HCT116 (cell line): ENCODE measurements around the gene OR1E2. TPM values are rescaled to one million over a fixed set of nuclear protein-coding genes. Genes with fewer than 3 reads are reported as not detected.

ENCODE experiments used
- ATAC-seq: fragments of 200-7000 bp; cut with Tn5 transposase; 2 replicates; pipeline ENCODE4 v1.9.1; 2020; ENCODE audit warnings: mild to moderate bottlenecking, moderate library complexity
- Bru-seq: library from RNA; stranded (reverse); fragments of 400-500 nt; gene quantifications from one replicate; lab custom pipeline; 2021; lab: Mats Ljungman, UMichigan
- BruChase-seq, 2 experiments: library from RNA; stranded (reverse); fragments of 400-500 nt; gene quantifications; one replicate each; lab custom pipeline; 2021; lab: Mats Ljungman, UMichigan
- BruUV-seq: library from RNA; stranded (reverse); fragments of 400-500 nt; replicated peaks from 2 replicates; lab custom pipeline; 2021; lab: Mats Ljungman, UMichigan
- CTCF ChIA-PET: fragments of 300-600 bp; sonication (Branson Sonifier 250); formaldehyde crosslinking; loops from one replicate; lab custom pipeline; 2021; ENCODE audit warnings: antibody characterized with exemption; lab: Charles Lee
- POLR2A ChIA-PET: fragments of 300-600, 350-600 bp; sonication (Branson Sonifier 250); formaldehyde crosslinking; loops from one replicate; lab custom pipeline; 2021; ENCODE audit warnings: antibody characterized with exemption; lab: Charles Lee
- RAD21 ChIA-PET, 2 experiments: fragments of 300-600 bp; sonication (Branson Sonifier 250); formaldehyde crosslinking; loops; one replicate each; lab custom pipeline; 2023; ENCODE audit warnings: low total read pairs in 2 of 2; ENCODE audit not compliant: uncharacterized antibody in 2 of 2, unreplicated experiment in 2 of 2, low non-redundant PET in 1 of 2; lab: Charles Lee
- DNase-seq: peaks from one replicate; pipeline ENCODE4 v3.0.0-alpha.2; 2010; ENCODE audit warnings: low read depth, low spot score
- H2AFZ ChIP-seq: fragments of 200-600 bp; shearing (Covaris generic), sonication (generic); 2 replicates; pipeline ENCODE4 v1.6.1; 2017; ENCODE audit warnings: low read depth, mixed run types, mixed read lengths, antibody characterized with exemption, low read length; ENCODE audit not compliant: poor library complexity, severe bottlenecking
- H3K27ac ChIP-seq: 2 replicates; pipeline ENCODE4 v1.5.1; 2012; ENCODE audit warnings: low read depth, low read length
- H3K27me3 ChIP-seq: fragments of 200-600 bp; sonication (generic); 2 replicates; pipeline ENCODE4 v1.6.1; 2016; ENCODE audit warnings: mixed run types, low read length, mixed read lengths; ENCODE audit not compliant: insufficient read depth
- H3K36me3 ChIP-seq, 2 experiments: fragments of 200-500 bp in 1 of 2; fragments of 200-600 bp in 1 of 2; sonication (Bioruptor generic) in 1 of 2; sonication (generic) in 1 of 2; 2 replicates each; pipeline versions ENCODE4 v1.5.1 to v1.6.1; 2014 to 2016; ENCODE audit warnings: low read length in 2 of 2, inconsistent platforms in 1 of 2, mixed read lengths in 1 of 2, mixed run types in 1 of 2; ENCODE audit not compliant: insufficient read depth in 2 of 2, control insufficient read depth in 1 of 2
- H3K4me1 ChIP-seq, 2 experiments: fragments of 200-600 bp in 1 of 2; sonication (generic) in 1 of 2; 2 replicates each; pipeline versions ENCODE4 v1.5.1 to v1.6.1; 2012 to 2017; ENCODE audit warnings: low read length in 2 of 2, inconsistent platforms in 1 of 2, mild to moderate bottlenecking in 1 of 2, mixed read lengths in 1 of 2, mixed run types in 1 of 2, moderate library complexity in 1 of 2; ENCODE audit not compliant: insufficient read depth in 2 of 2, control insufficient read depth in 1 of 2
- H3K4me2 ChIP-seq: fragments of 200-600 bp; sonication (generic); 2 replicates; pipeline ENCODE4 v1.6.1; 2017; ENCODE audit warnings: mixed run types, low read length, mixed read lengths
- H3K4me3 ChIP-seq, 2 experiments: fragments of 200-600 bp in 1 of 2; sonication (generic) in 1 of 2; replicated peaks in 1 of 2; 2 replicates each; pipeline ENCODE4 v1.5.1; 2011 to 2016; ENCODE audit warnings: low read length in 2 of 2, control low read depth in 1 of 2, low read depth in 1 of 2, mild to moderate bottlenecking in 1 of 2, mixed read lengths in 1 of 2, mixed run types in 1 of 2
- H3K79me2 ChIP-seq: fragments of 200-600 bp; sonication (generic); 2 replicates; pipeline ENCODE4 v1.6.1; 2017; ENCODE audit warnings: mild to moderate bottlenecking, mixed run types, low read length, moderate library complexity, mixed read lengths; ENCODE audit not compliant: insufficient read depth
- H3K9ac ChIP-seq: fragments of 200-600 bp; sonication (generic); 2 replicates; pipeline ENCODE4 v1.6.1; 2016; ENCODE audit warnings: low read length, mixed read lengths
- H3K9me2 ChIP-seq: fragments of 200-600 bp; sonication (generic), shearing (Covaris generic); 2 replicates; pipeline ENCODE4 v1.6.1; 2017; ENCODE audit warnings: mixed run types, mild to moderate bottlenecking, moderate library complexity; ENCODE audit not compliant: insufficient read depth
- H3K9me3 ChIP-seq, 2 experiments: fragments of 200-500 bp in 1 of 2; fragments of 200-600 bp in 1 of 2; sonication (Bioruptor generic) in 1 of 2; sonication (generic) in 1 of 2; 2 replicates each; pipeline ENCODE4 v1.6.1; 2014 to 2017; ENCODE audit warnings: low read length in 2 of 2, mixed read lengths in 2 of 2, inconsistent platforms in 1 of 2, low read depth in 1 of 2, mild to moderate bottlenecking in 1 of 2, mixed run types in 1 of 2, moderate library complexity in 1 of 2; ENCODE audit not compliant: control insufficient read depth in 1 of 2, insufficient read depth in 1 of 2
- H4K20me1 ChIP-seq: fragments of 200-600 bp; sonication (generic), shearing (Covaris generic); 2 replicates; pipeline ENCODE4 v1.6.1; 2017; ENCODE audit warnings: mixed run types, mild to moderate bottlenecking, moderate library complexity; ENCODE audit not compliant: insufficient read depth
- EGR1 ChIP-seq: IDR thresholded peaks from 2 replicates; pipeline ENCODE4 v1.6.1; 2012; ENCODE audit warnings: low read depth
- REST ChIP-seq: IDR thresholded peaks from 2 replicates; pipeline ENCODE4 v1.6.1; 2012; ENCODE audit warnings: low read depth
- intact Hi-C: fragments of 100-400 bp; cut with micrococcal nuclease; formaldehyde crosslinking; loops from 2 replicates; pipeline ENCODE4 v1.10.0; 2022
- long read RNA-seq: library from polyadenylated mRNA; unstranded; transcript quantifications from one replicate; pipeline ENCODE4 v2.0.0, GENCODE V29; 2021; ENCODE audit not compliant: unreplicated experiment
- polyA plus RNA-seq: library from polyadenylated mRNA; unstranded; fragments of >200 nt; gene quantifications from 2 replicates; pipeline ENCODE4 v1.2.1, GENCODE V29; 2012; ENCODE audit warnings: missing spikeins
- total RNA-seq: library from RNA; stranded (reverse); gene quantifications from one replicate; pipeline ENCODE4 v1.2.1, GENCODE V29; 2021; ENCODE audit not compliant: unreplicated experiment
- TF ChIP-seq, protein P1 (sequence below), 3 experiments: fragments of 200-600 bp in 1 of 3; sonication (generic) in 1 of 3; IDR thresholded peaks in 2 of 3; conservative IDR thresholded peaks in 1 of 3; 2 replicates each; pipeline ENCODE4 v1.5.1; 2012 to 2017; ENCODE audit warnings: low read depth in 2 of 3, low read length in 2 of 3, antibody characterized with exemption in 1 of 3, borderline replicate concordance in 1 of 3, control low read depth in 1 of 3, mild to moderate bottlenecking in 1 of 3, mixed read lengths in 1 of 3, mixed run types in 1 of 3, moderate library complexity in 1 of 3; ENCODE audit not compliant: insufficient read depth in 1 of 3

Gene OR1E2, protein sequence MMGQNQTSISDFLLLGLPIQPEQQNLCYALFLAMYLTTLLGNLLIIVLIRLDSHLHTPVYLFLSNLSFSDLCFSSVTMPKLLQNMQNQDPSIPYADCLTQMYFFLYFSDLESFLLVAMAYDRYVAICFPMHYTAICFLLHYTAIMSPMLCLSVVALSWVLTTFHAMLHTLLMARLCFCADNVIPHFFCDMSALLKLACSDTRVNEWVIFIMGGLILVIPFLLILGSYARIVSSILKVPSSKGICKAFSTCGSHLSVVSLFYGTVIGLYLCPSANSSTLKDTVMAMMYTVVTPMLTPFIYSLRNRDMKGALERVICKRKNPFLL
- not detected for total RNA-seq
- not detected in 2 replicates for polyA plus RNA-seq
- Bru-seq, nascent RNA: not detected
- not detected for BruChase-seq, experiment 1, labeled RNA remaining after a 6-hour chase
- BruChase-seq, experiment 2, labeled RNA remaining after a 2-hour chase: not detected
- long read RNA-seq: 0 reads

GRCh38 chr17:3433741-3434140 lies at the start of gene OR1E2:
OR1E2 (minus strand) TSS chr17:3433841; CDS start chr17:3433841, 0 bp downstream.
- ChIA-PET RAD21 (no interaction called here), POLR2A (no interaction called here), CTCF (no interaction called here)
- no peak for DNase-seq
- H3K4me3 ChIP-seq: no peak within 1 kb of the TSS
- H3K36me3 ChIP-seq: no peaks in the 10 kb centered on the region
- H2AFZ ChIP-seq: no peak within 1 kb of the TSS
- no peak within 1 kb of the TSS for H3K27ac ChIP-seq
- no peak for TF ChIP-seq EGR1
- TF ChIP-seq REST: no peak
- TF ChIP-seq, protein P1, sequence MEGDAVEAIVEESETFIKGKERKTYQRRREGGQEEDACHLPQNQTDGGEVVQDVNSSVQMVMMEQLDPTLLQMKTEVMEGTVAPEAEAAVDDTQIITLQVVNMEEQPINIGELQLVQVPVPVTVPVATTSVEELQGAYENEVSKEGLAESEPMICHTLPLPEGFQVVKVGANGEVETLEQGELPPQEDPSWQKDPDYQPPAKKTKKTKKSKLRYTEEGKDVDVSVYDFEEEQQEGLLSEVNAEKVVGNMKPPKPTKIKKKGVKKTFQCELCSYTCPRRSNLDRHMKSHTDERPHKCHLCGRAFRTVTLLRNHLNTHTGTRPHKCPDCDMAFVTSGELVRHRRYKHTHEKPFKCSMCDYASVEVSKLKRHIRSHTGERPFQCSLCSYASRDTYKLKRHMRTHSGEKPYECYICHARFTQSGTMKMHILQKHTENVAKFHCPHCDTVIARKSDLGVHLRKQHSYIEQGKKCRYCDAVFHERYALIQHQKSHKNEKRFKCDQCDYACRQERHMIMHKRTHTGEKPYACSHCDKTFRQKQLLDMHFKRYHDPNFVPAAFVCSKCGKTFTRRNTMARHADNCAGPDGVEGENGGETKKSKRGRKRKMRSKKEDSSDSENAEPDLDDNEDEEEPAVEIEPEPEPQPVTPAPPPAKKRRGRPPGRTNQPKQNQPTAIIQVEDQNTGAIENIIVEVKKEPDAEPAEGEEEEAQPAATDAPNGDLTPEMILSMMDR (IDR thresholded peaks at IDR 0.05 in 2 of 3, conservative IDR thresholded peaks at IDR 0.05 in 1 of 3; ENCODE audit: borderline replicate concordance in 1 of 3, insufficient read depth in 1 of 3, low read depth in 2 of 3, low read length in 2 of 3): no peak
- no peaks in the 10 kb centered on the region for H4K20me1 ChIP-seq
- BruUV-seq: no TSS peak
- no peaks in the 10 kb centered on the region for H3K9me2 ChIP-seq
- H3K4me1 ChIP-seq: no peaks in the 10 kb centered on the region
- H3K9me3 ChIP-seq: no peaks in the 10 kb centered on the region
- H3K9ac ChIP-seq: no peak within 1 kb of the TSS
- no peak within 1 kb of the TSS for H3K4me2 ChIP-seq
- no peaks in the 10 kb centered on the region for H3K79me2 ChIP-seq
- intact Hi-C loops: no loop called here
- ATAC-seq: no peak
- peaks cover 18% of the 10 kb centered on the region for H3K27me3 ChIP-seq
